HepG2 (cell line): ENCODE measurements around the gene KRT40. TPM values are rescaled to one million over a fixed set of nuclear protein-coding genes. Genes with fewer than 3 reads are reported as not detected.

Experiments used
- ELF3 ChIP-seq: IDR thresholded peaks from 2 replicates; pipeline ENCODE4 v1.6.1; 2016; ENCODE audit warnings: missing genetic modification reagents, missing compliant biosample characterization
- FIP1L1 ChIP-seq: fragments of 200-400 bp; formaldehyde crosslinking; IDR thresholded peaks from 2 replicates; pipeline ENCODE4 v1.6.1; 2018; ENCODE audit warnings: low read depth, mild to moderate bottlenecking, low read length, moderate library complexity, borderline replicate concordance; ENCODE audit not compliant: insufficient read depth
- FOXK2 ChIP-seq: fragments of 450-650 bp; IDR thresholded peaks from 2 replicates; pipeline ENCODE4 v1.6.1; 2016
- HMG20A ChIP-seq: IDR thresholded peaks from 2 replicates; pipeline ENCODE4 v1.6.1; 2016; ENCODE audit warnings: borderline replicate concordance
- MED8 ChIP-seq: sonication (generic); formaldehyde crosslinking; IDR thresholded peaks from 2 replicates; pipeline ENCODE4 v1.8.1; 2023; ENCODE audit warnings: mild to moderate bottlenecking, missing genetic modification reagents; ENCODE audit not compliant: insufficient replicate concordance
- NCOA1 ChIP-seq: sonication (generic); formaldehyde crosslinking; IDR thresholded peaks from 2 replicates; pipeline ENCODE4 v1.9.0; 2021; ENCODE audit warnings: missing genetic modification reagents
- PPARG ChIP-seq: conservative IDR thresholded peaks from 2 replicates; pipeline ENCODE4 v1.6.1; 2016; ENCODE audit warnings: missing biosample characterization, missing genetic modification reagents
- REXO4 ChIP-seq: sonication (generic); formaldehyde crosslinking; IDR thresholded peaks from 2 replicates; pipeline ENCODE4 v1.8.0; 2022; ENCODE audit warnings: missing genetic modification reagents, mild to moderate bottlenecking, borderline replicate concordance
- RFXANK ChIP-seq: IDR thresholded peaks from 2 replicates; pipeline ENCODE4 v1.6.1; 2016
- SAP130 ChIP-seq: IDR thresholded peaks from 2 replicates; pipeline ENCODE4 v1.6.1; 2016; ENCODE audit warnings: low read depth
- SMAD9 ChIP-seq: sonication (generic); formaldehyde crosslinking; IDR thresholded peaks from 2 replicates; pipeline ENCODE4 v1.5.1; 2020; ENCODE audit warnings: mild to moderate bottlenecking, missing genetic modification reagents
- SOX5 ChIP-seq: IDR thresholded peaks from 2 replicates; pipeline ENCODE4 v1.6.1; 2016; ENCODE audit warnings: borderline replicate concordance
- SP5 ChIP-seq: IDR thresholded peaks from 2 replicates; pipeline ENCODE4 v1.6.1; 2016; ENCODE audit warnings: low read depth, borderline replicate concordance
- ZFP41 ChIP-seq: sonication (generic); formaldehyde crosslinking; IDR thresholded peaks from 2 replicates; pipeline ENCODE4 v1.4.0; 2020; ENCODE audit warnings: mild to moderate bottlenecking, missing genetic modification reagents, borderline replicate concordance
- ZFP90 ChIP-seq: sonication (generic); formaldehyde crosslinking; IDR thresholded peaks from 2 replicates; pipeline ENCODE4 v1.8.0; 2022; ENCODE audit warnings: missing genetic modification reagents, mild to moderate bottlenecking, inconsistent platforms, borderline replicate concordance
- ZNF614 ChIP-seq: IDR thresholded peaks from 2 replicates; pipeline ENCODE4 v1.6.1; 2018; ENCODE audit warnings: missing biosample characterization, missing genetic modification reagents, inconsistent platforms, borderline replicate concordance
- ZSCAN20 ChIP-seq: sonication (generic); formaldehyde crosslinking; IDR thresholded peaks from 2 replicates; pipeline ENCODE4 v1.4.0; 2020; ENCODE audit warnings: missing genetic modification reagents, mild to moderate bottlenecking, borderline replicate concordance
- polyA plus RNA-seq, 8 experiments: library from polyadenylated mRNA; depleted of rRNA in 3 of 8; stranded (reverse) in 7 of 8; unstranded in 1 of 8; fragments of >200 nt; fragmentation: Illumina TruSeq in 4 of 8; extraction: Trizol in 4 of 8; gene quantifications; 2 replicates each; pipeline versions ENCODE4 v1.2.1 to v1.2.3, GENCODE V29; 2011 to 2016; ENCODE audit warnings: low read depth in 4 of 8, missing spikeins in 1 of 8, mixed read lengths in 1 of 8; ENCODE audit not compliant: insufficient read depth in 1 of 8
- total RNA-seq, 5 experiments: library from RNA; depleted of rRNA; stranded (reverse); fragments of >200 nt; fragmentation: Illumina TruSeq; extraction: Trizol; gene quantifications; 2 replicates each; pipeline ENCODE4 v1.2.3, GENCODE V29; 2016; ENCODE audit warnings: low read depth in 1 of 5
- TF ChIP-seq, protein P1 (sequence below): sonication (generic); formaldehyde crosslinking; conservative IDR thresholded peaks from 2 replicates; pipeline ENCODE4 v1.4.0; 2020; ENCODE audit warnings: missing genetic modification reagents
- TF ChIP-seq, protein P2 (sequence below): sonication (generic); formaldehyde crosslinking; IDR thresholded peaks from 2 replicates; pipeline ENCODE4 v1.4.0; 2020; ENCODE audit warnings: missing genetic modification reagents
- TF ChIP-seq, protein P3 (sequence below): sonication (generic); formaldehyde crosslinking; IDR thresholded peaks from 2 replicates; pipeline ENCODE4 v1.5.0; 2020; ENCODE audit warnings: mild to moderate bottlenecking, missing genetic modification reagents
- TF ChIP-seq, protein P4 (sequence below): IDR thresholded peaks from 2 replicates; pipeline ENCODE4 v1.6.1; 2016; ENCODE audit warnings: missing compliant biosample characterization, missing genetic modification reagents, borderline replicate concordance
- TF ChIP-seq, protein P5 (sequence below): IDR thresholded peaks from 2 replicates; pipeline ENCODE4 v1.4.0; 2020; ENCODE audit warnings: mild to moderate bottlenecking, missing genetic modification reagents

KRT40 gene
- total and polyA plus RNA-seq, 2 of the 13 experiments (the other 11 are each of a cell fraction or from before 2014, with no cell fraction given): not detected

DNA sequence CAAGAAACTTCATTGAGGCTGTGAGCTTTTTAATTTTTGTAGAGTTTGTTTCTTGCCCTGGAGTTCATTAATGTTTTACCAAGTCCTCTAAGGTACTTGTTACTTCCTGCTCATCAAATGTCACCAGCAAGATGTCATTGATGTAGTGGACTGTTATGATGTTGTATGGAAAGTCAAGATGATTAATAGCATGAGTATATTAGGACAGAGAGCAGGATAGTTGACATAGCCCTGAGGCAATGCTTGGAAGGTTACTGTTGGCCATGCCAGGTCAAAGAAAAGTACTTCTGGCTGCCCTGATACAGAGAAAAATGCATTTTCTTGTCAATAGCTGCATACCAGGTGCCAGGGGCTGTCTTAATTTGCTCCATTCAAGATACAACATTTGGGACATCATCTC is 36.2 kb upstream of the KRT40 start (continued):
- TF ChIP-seq, protein P1, sequence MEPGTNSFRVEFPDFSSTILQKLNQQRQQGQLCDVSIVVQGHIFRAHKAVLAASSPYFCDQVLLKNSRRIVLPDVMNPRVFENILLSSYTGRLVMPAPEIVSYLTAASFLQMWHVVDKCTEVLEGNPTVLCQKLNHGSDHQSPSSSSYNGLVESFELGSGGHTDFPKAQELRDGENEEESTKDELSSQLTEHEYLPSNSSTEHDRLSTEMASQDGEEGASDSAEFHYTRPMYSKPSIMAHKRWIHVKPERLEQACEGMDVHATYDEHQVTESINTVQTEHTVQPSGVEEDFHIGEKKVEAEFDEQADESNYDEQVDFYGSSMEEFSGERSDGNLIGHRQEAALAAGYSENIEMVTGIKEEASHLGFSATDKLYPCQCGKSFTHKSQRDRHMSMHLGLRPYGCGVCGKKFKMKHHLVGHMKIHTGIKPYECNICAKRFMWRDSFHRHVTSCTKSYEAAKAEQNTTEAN (CRISPR knock-in tag): no peak
- no peak for TF ChIP-seq ZFP90
- peak; percentile 46 for TF ChIP-seq SAP130 (CRISPR knock-in tag)
- no peak for TF ChIP-seq MED8 (CRISPR knock-in tag)
- no peak for TF ChIP-seq RFXANK (CRISPR knock-in tag)
- TF ChIP-seq, protein P2, sequence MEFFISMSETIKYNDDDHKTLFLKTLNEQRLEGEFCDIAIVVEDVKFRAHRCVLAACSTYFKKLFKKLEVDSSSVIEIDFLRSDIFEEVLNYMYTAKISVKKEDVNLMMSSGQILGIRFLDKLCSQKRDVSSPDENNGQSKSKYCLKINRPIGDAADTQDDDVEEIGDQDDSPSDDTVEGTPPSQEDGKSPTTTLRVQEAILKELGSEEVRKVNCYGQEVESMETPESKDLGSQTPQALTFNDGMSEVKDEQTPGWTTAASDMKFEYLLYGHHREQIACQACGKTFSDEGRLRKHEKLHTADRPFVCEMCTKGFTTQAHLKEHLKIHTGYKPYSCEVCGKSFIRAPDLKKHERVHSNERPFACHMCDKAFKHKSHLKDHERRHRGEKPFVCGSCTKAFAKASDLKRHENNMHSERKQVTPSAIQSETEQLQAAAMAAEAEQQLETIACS: no peak
- TF ChIP-seq, protein P3, sequence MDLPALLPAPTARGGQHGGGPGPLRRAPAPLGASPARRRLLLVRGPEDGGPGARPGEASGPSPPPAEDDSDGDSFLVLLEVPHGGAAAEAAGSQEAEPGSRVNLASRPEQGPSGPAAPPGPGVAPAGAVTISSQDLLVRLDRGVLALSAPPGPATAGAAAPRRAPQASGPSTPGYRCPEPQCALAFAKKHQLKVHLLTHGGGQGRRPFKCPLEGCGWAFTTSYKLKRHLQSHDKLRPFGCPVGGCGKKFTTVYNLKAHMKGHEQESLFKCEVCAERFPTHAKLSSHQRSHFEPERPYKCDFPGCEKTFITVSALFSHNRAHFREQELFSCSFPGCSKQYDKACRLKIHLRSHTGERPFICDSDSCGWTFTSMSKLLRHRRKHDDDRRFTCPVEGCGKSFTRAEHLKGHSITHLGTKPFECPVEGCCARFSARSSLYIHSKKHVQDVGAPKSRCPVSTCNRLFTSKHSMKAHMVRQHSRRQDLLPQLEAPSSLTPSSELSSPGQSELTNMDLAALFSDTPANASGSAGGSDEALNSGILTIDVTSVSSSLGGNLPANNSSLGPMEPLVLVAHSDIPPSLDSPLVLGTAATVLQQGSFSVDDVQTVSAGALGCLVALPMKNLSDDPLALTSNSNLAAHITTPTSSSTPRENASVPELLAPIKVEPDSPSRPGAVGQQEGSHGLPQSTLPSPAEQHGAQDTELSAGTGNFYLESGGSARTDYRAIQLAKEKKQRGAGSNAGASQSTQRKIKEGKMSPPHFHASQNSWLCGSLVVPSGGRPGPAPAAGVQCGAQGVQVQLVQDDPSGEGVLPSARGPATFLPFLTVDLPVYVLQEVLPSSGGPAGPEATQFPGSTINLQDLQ (CRISPR knock-in tag): no peak
- TF ChIP-seq SMAD9 (CRISPR knock-in tag): no peak
- TF ChIP-seq FOXK2: no peak
- TF ChIP-seq SOX5 (CRISPR knock-in tag): peak; percentile 13; the same call in 1 of the 2 replicates
- no peak for TF ChIP-seq ZFP41 (CRISPR knock-in tag)
- TF ChIP-seq, protein P4, sequence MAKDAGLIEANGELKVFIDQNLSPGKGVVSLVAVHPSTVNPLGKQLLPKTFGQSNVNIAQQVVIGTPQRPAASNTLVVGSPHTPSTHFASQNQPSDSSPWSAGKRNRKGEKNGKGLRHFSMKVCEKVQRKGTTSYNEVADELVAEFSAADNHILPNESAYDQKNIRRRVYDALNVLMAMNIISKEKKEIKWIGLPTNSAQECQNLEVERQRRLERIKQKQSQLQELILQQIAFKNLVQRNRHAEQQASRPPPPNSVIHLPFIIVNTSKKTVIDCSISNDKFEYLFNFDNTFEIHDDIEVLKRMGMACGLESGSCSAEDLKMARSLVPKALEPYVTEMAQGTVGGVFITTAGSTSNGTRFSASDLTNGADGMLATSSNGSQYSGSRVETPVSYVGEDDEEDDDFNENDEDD (CRISPR knock-in tag): no peak
- no peak for TF ChIP-seq REXO4 (CRISPR knock-in tag)
- TF ChIP-seq HMG20A: peak; percentile 36; the same call in 1 of the 2 replicates
- 0 out of 2 replicates have a peak, but pooled peaks have one; percentile 25 for TF ChIP-seq PPARG
- TF ChIP-seq SP5 (CRISPR knock-in tag): no peak
- no peak for TF ChIP-seq ZNF614 (CRISPR knock-in tag)
- peak; percentile 39; the same call in 1 of the 2 replicates for TF ChIP-seq ELF3 (CRISPR knock-in tag)
- TF ChIP-seq, protein P5, sequence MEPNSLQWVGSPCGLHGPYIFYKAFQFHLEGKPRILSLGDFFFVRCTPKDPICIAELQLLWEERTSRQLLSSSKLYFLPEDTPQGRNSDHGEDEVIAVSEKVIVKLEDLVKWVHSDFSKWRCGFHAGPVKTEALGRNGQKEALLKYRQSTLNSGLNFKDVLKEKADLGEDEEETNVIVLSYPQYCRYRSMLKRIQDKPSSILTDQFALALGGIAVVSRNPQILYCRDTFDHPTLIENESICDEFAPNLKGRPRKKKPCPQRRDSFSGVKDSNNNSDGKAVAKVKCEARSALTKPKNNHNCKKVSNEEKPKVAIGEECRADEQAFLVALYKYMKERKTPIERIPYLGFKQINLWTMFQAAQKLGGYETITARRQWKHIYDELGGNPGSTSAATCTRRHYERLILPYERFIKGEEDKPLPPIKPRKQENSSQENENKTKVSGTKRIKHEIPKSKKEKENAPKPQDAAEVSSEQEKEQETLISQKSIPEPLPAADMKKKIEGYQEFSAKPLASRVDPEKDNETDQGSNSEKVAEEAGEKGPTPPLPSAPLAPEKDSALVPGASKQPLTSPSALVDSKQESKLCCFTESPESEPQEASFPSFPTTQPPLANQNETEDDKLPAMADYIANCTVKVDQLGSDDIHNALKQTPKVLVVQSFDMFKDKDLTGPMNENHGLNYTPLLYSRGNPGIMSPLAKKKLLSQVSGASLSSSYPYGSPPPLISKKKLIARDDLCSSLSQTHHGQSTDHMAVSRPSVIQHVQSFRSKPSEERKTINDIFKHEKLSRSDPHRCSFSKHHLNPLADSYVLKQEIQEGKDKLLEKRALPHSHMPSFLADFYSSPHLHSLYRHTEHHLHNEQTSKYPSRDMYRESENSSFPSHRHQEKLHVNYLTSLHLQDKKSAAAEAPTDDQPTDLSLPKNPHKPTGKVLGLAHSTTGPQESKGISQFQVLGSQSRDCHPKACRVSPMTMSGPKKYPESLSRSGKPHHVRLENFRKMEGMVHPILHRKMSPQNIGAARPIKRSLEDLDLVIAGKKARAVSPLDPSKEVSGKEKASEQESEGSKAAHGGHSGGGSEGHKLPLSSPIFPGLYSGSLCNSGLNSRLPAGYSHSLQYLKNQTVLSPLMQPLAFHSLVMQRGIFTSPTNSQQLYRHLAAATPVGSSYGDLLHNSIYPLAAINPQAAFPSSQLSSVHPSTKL (CRISPR knock-in tag): peak; percentile 26; the same call in 1 of the 2 replicates
- no peak for TF ChIP-seq FIP1L1
- TF ChIP-seq ZSCAN20 (CRISPR knock-in tag): no peak
- no peak for TF ChIP-seq NCOA1
